LNCAP (cell line): ENCODE measurements around the gene NFATC2.

Experiments
- CTCF ChIP-seq: fragments of 450-650 bp; IDR thresholded peaks from 2 replicates; pipeline ENCODE4 v1.5.1; 2017; ENCODE audit warnings: mild to moderate bottlenecking

The NFATC2 gene

DNA sequence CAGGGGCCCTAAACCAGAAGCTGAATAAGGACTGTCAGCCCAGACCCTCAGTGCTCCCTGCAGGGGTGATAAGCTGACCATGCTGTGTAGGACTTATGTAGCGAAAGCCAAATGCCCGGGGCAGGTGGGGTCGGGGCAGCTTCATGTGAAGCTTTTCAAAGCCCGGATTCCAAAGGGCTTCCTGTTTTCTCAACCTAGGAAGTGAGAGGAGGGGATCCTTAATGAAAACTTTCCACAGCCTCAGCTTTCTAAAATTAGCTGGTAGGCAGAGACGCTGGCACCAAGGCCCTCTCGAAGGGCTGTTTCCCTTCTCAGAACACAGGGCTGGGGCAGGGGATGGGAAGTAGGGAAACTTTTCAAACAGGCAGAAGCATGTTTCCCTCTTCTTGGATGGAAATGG is 148.9 kb downstream of the NFATC2 start:
- TF ChIP-seq CTCF: no peak

DNA sequence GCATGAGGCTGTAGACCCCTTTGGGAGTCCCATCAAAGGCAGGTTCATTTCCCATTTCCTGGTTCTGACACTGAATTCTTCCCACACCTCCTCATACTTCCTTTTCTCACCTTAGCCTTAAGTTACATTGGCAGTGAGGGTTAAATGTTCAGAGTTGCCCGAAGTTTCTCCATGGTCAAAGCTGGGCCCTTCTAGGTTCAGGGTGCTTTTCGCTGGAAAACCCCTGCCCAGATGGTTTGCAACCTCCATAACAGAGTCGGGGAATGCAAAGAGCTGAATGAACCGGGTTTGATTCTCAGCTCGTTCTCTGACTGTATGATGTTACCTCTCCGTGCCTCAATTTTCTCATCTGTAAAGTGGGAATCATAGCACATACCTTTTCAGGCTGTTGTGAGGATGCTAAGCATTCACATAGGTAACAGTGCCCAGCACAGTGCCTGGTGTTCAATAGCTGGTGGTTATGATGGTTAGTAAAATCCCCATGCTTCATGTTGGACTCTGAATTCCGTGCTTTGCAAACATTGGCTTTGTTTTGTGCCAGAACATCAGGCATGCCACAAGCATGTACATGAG is 149.8 kb downstream of the NFATC2 start:
- TF ChIP-seq CTCF: no peak

GRCh38 chr20:51391926-51392325 is 150.6 kb downstream of the NFATC2 start:
- no peak for TF ChIP-seq CTCF

GRCh38 chr20:51389543-51390264 is 152.8 kb downstream of the NFATC2 start:
- TF ChIP-seq CTCF: no peak

GRCh38 chr20:51388756-51389542 is 153.6 kb downstream of the NFATC2 start:
- TF ChIP-seq CTCF: no peak

GRCh38 chr20:51388227-51388626 is 154.3 kb downstream of the NFATC2 start:
- TF ChIP-seq CTCF: no peak

DNA sequence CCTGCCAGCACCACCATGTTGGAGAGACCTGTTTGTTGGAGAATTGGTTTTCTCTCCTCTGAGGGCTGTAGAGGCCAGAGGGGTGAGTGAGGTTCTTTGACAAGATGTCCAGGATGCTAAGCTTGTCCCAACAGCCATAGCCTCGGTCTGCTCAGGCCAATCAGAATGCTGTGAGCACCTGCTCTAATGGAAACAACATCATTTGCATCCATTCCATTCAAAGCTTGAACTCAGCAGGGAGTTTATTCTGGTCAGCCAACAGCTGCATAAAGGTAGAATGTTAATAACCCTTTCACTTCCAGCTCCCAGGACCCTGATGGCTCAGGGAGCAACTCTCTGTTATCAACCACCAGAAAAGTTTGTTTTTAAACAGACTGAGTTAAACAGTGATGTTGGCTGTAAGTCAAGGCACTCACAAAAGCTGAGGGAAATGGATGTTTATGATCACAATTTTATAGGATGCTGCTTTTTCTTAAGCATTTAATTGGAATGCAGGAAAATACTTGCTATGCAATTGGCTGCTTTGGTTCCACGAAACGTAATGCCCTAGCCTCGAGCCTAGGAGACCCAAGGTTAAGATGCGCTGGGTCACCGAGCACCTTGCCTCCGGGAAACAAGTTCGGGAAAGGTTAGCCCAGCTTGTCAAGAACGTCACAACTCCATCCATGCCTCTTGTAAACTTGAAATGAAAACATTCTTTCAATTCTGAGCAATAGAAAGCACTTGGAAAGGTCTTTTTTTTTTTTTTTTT is 155.2 kb downstream of the NFATC2 start:
- TF ChIP-seq CTCF: no peak
